ENCODE measurements around the gene DAZAP2.

DNA sequence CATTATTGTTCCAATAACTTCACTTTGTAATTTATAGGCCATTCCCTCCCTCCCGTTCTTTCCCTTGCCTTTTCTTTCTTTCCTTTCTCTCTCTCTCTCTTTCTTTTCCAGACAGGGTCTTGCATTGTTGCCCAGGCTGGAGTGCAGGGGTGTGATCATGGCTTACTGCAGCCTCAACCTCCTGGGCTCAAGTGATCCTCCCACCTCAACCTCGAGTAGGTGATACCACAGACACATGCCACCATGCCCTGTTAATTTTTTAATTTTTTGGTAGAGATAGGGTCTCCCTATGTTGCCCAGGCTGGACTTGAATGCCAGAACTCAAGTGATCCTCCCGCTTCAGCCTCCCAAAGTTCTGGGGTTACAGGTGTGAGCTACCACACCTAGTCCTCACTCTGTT, 14.0 kb upstream of the DAZAP2 start:
- TF ChIP-seq, protein P1, sequence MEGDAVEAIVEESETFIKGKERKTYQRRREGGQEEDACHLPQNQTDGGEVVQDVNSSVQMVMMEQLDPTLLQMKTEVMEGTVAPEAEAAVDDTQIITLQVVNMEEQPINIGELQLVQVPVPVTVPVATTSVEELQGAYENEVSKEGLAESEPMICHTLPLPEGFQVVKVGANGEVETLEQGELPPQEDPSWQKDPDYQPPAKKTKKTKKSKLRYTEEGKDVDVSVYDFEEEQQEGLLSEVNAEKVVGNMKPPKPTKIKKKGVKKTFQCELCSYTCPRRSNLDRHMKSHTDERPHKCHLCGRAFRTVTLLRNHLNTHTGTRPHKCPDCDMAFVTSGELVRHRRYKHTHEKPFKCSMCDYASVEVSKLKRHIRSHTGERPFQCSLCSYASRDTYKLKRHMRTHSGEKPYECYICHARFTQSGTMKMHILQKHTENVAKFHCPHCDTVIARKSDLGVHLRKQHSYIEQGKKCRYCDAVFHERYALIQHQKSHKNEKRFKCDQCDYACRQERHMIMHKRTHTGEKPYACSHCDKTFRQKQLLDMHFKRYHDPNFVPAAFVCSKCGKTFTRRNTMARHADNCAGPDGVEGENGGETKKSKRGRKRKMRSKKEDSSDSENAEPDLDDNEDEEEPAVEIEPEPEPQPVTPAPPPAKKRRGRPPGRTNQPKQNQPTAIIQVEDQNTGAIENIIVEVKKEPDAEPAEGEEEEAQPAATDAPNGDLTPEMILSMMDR (IDR thresholded peaks at IDR 0.05): no peak
- TF ChIP-seq EZH2phosphoT487 (IDR thresholded peaks at IDR 0.05) (no peak), EZH2 (IDR thresholded peaks at IDR 0.05) (no peak)

All from neural progenitor cell (in vitro differentiated cells).